ENCODE data around the gene CERKL.

CERKL gene

GRCh38 chr2:181680055-181680936 is 23.4 kb upstream of the CERKL start, which contains the start of gene NEUROD1:
TSS of gene NEUROD1 (minus strand) at chr2:181680517. CDS start at chr2:181678860, 1,657 bp downstream.
- TF ChIP-seq SNAI2 (CRISPR knock-in tag; IDR thresholded peaks at IDR 0.05) (no peak), ZNF70 (CRISPR knock-in tag; IDR thresholded peaks at IDR 0.05) (no peak), ZFP3 (CRISPR knock-in tag; IDR thresholded peaks at IDR 0.05) (0 out of 2 replicates have a peak, but pooled peaks have one; percentile 65), CREB5 (CRISPR knock-in tag; IDR thresholded peaks at IDR 0.05; ENCODE audit: low read depth) (no peak), TCF4 (CRISPR knock-in tag; IDR thresholded peaks at IDR 0.05; ENCODE audit: borderline replicate concordance) (no peak)
- ATAC-seq: peak; percentile 85

- TF ChIP-seq ARNTL (CRISPR knock-in tag; IDR thresholded peaks at IDR 0.05; ENCODE audit: borderline replicate concordance, low read depth) (no peak), OSR1 (CRISPR knock-in tag; IDR thresholded peaks at IDR 0.05) (no peak), ISL1 (CRISPR knock-in tag; IDR thresholded peaks at IDR 0.05) (no peak), ESRRG (CRISPR knock-in tag; IDR thresholded peaks at IDR 0.05) (no peak), CREB5 (CRISPR knock-in tag; IDR thresholded peaks at IDR 0.05; ENCODE audit: low read depth) (no peak), PATZ1 (CRISPR knock-in tag; IDR thresholded peaks at IDR 0.05; ENCODE audit: borderline replicate concordance) (no peak), ZFP3 (CRISPR knock-in tag; IDR thresholded peaks at IDR 0.05) (no peak), PPARA (CRISPR knock-in tag; IDR thresholded peaks at IDR 0.05; ENCODE audit: borderline replicate concordance) (no peak), POU6F1 (CRISPR knock-in tag; IDR thresholded peaks at IDR 0.05; ENCODE audit: borderline replicate concordance, low read depth) (no peak), TCF4 (CRISPR knock-in tag; IDR thresholded peaks at IDR 0.05; ENCODE audit: borderline replicate concordance) (no peak), ZNF565 (CRISPR knock-in tag; conservative IDR thresholded peaks at IDR 0.05; ENCODE audit: low read depth) (no peak), RARB (CRISPR knock-in tag; IDR thresholded peaks at IDR 0.05) (no peak), TOX (CRISPR knock-in tag; IDR thresholded peaks at IDR 0.05; ENCODE audit: borderline replicate concordance) (no peak), CSRNP3 (CRISPR knock-in tag; IDR thresholded peaks at IDR 0.05) (no peak), ZC3H10 (CRISPR knock-in tag; IDR thresholded peaks at IDR 0.05) (no peak)
Observed at GRCh38 chr2:181679544-181679979, 22.7 kb upstream of the CERKL start.

GRCh38 chr2:181678861-181679543 is 22.1 kb upstream of the CERKL start:
- TF ChIP-seq POU6F1 (CRISPR knock-in tag; IDR thresholded peaks at IDR 0.05; ENCODE audit: borderline replicate concordance, low read depth) (no peak), ZNF565 (CRISPR knock-in tag; conservative IDR thresholded peaks at IDR 0.05; ENCODE audit: low read depth) (no peak)
- no peak for ATAC-seq

More at GRCh38 chr2:181679544-181679979, 22.7 kb upstream of the CERKL start:
- no peak for ATAC-seq

All from SK-N-SH treated with all-trans-retinoic acid at 6 μM for 48 hours (cell line).